HG03135 (cell line): ENCODE data around the gene SLC6A15.

ENCODE experiments used
- ATAC-seq: cut with Tn5 transposase; IDR thresholded peaks from one replicate; pipeline ENCODE4 v1.9.1; 2021; ENCODE audit warnings: mild to moderate bottlenecking, moderate library complexity; ENCODE audit not compliant: unreplicated experiment

SLC6A15 gene

GRCh38 chr12:84810611-84811010 lies 102.0 kb downstream of the SLC6A15 start:
- no peak for ATAC-seq
